NCI-H1048 (cell line): Measurements from ENCODE around the gene FAM13A.
"Not testable (repeated sequence)": the region's sequence is repeated elsewhere in the genome, so short reads cannot be mapped to it uniquely, and the experiment has no call there.

Source experiments
- DNase-seq: peaks from one replicate; lab custom pipeline; 2025; lab: John Stamatoyannopoulos, UW

Gene FAM13A

DNA sequence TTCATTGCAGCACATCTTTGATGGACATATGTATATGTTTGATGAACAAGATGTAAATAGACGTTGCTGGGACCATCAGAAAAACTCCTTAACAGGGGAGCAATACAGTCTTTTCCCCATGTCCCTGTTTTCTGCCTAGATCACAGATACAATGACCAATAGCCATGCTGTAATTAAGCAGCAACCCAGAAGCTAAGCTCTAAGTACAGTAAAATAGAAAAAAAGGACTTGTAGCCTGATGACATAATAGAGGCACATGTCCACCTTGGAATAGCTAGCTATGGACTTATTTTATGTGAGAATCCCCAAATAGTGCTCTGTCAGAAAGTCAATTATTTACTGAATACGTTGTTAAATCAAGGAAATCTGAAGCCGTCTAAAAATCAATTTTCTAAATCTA is 14.9 kb downstream of the FAM13A start:
- DNase-seq, result no peak

DNA sequence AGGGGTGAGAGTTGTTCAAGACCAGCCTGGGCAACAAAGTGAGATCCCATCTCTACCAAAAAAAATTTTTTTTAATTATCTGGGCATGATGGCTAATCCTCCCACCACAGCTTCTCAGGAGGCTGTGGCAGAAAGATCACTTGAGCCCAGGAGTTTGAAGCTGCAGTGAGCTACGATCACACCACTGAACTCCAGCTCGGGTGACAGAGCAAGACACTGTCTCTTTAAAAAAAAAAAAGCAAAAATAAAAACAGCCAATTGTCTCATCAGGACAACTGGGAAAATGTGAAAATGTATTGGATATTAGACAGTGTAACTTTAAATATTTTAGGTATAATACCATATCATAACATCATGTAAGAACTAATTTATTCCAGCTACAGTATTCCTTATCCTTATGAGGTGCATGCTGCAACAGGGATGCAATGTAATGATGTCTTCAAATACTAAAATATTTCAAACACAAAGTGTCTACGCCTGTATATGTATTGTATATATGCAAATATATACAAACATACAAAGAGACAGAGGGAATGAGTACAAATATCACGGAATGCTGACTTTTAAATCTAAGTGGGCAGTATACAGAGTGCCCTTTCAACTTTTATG is 17.2 kb downstream of the FAM13A start:
- DNase-seq, result no peak

DNA sequence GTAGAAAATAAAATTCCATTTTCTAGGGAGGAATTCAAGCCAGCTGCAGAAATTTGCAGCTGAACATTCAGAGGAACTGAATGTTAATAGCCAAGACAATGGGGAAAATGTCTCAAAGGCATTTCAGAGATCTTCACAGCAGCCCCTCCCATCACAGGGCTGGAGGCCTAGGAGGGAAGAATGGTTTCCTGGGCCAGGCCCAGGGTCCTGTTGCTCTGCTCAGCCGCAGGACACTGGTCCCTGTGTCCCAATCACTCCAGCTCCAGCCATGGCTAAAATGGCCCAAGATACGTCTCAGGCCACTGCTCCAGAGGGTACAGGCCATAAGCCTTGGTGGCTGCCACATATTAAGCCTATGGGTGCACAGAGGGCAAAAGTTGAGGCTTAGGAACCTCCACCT is 20.4 kb downstream of the FAM13A start:
- DNase-seq, result no peak

DNA sequence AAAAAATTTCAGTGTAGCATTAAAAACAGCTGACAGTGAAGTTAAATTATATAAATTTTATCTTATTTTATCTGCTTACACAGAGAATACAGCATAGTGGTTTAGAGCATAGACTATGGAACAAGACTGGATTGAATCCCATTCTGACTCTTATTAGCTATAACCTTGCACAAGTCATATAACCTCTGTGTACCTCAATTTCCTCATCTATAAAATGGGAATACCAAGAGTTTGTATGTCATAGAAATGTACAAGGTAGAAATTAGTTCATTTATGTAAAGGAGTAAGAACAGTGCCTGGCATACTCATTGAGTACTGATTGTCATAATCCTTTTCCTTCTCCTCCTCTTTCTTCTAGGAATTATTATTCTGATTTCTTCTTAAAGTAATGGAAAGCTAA is 25.7 kb downstream of the FAM13A start:
- no peak for DNase-seq

DNA sequence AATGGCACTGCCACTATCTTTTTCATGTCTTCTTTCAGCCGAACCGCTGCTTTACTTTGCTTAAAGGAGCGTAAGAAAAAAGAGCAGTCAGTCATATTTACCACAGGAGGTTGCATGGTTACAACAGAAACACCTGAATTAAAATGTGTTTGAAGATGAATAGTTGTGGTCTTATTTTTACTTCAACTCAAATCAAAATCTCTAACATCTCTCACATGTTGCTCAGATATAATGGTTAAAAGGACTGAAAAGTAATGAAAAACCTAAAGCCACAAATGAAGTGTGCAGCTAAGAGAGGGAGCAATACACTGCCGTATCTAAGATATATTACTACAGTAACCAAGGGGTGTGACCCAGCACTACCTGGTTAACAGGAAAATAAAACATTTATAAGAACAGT is 27.4 kb downstream of the FAM13A start:
- no peak for DNase-seq

DNA sequence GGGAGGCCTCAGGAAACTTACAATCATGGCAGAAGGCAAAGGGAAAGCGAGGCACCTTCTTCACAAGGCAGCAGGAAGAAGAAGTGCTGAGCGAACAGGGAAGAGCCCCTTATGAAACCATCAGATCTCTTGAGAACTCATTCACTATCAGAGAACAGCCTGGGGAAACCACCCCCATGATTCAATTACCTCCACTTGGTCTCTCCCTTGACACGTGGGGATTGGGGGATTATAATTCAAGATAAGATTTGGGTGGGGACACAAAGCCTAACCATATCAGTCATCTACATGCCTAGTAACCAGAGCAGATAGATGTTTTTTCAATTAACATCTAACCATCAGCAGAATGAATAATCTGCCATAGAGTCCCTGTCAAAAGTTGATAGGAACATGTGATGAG is 30.4 kb downstream of the FAM13A start:
- DNase-seq, result no peak

DNA sequence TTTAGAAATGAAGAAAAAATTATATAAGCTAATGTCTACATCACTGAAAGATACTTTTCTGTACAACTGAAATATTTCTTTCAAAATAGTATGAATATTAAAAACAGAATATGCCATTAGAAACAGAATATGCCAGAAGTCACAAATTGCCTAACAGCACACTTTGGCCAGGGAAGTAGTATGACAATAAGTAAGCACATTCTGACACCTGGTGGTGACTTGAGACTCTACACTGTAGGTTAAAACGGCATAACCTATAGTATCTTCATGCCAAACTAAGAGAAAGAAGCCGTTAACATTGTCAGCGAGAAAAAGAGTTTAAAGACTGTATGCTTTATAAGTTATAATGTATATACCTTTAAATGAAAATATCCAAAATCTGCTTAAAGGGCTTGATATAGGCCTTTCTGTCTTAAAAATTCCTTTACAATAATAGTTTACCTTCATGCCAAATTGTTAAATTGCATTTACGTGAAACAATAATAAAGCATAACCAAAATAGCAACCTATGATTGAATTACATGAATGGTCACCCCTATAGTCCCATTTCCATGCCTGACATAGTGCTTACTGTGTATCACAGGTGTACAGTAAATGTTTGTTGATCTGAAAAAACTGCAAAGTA is 32.8 kb downstream of the FAM13A start:
- DNase-seq, result peak; percentile 40

DNA sequence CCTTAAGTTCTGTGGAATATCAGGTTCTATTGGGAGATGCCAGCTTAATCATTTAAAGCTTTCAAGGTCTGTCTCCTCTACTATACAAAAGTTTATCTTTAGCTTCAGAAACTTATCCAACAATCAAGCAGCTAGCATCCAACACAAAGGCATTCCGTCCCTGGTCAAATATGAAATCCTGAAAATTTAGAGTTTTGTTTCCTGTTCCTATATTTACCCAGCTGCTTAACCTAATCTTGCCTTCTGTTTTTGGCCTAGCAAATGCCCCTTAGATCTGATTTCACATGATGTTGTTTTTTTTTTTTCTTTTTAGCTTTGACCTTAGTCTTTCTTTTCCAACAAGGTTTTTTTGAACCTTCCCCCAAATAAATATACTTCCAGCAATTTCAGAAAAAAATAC is 33.8 kb downstream of the FAM13A start:
- no peak for DNase-seq

DNA sequence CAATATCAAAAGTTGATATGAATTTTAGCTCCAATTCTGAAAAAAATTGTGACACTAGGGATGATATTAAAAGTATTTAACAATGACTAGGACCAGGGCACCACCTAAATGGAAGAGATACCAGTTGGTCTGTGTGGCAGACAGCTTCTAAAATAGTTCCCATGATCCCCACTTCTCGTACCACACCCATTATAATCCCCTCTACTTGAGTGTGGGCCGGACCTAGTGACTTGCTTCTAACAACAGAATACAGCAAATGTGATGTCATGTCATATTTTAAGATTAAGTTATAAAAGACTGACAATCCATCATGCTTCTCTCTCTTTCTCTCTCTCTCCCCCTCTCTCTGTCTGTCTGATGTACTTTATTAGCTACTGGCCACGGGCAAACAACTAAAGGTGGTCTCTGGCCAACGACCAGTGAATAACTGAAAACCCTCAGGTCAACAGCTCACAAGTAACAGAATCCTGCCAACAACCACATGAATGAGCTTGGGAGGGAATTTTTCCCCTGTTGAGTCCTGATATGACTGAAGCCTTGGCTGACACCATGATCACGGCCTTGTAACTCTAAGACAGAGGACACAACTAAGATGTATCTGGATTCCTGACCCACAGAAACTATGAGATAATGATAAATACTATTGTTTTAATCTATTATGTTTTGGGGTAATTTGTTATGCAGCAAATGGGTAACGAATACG is 34.4 kb downstream of the FAM13A start:
- no peak for DNase-seq

DNA sequence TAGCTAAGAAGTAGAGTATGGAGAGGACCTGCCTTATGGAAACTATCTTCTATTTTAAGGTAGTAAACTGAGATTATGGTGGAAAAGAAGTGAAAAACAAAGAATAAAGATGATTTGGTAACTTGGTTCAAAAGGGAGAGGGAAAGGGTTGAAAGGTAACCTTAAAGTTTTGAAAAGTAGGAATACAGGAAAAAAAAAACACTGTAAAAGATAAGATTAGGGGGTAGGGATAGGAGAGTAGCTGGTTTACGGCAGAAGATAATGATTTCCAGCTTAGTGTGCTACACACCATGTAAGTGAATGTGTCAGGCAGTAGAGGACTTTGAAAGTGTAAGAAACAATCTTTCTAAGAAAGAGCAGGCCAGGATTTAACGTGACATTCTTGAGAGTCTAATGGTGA is 35.3 kb downstream of the FAM13A start:
- DNase-seq, result no peak

DNA sequence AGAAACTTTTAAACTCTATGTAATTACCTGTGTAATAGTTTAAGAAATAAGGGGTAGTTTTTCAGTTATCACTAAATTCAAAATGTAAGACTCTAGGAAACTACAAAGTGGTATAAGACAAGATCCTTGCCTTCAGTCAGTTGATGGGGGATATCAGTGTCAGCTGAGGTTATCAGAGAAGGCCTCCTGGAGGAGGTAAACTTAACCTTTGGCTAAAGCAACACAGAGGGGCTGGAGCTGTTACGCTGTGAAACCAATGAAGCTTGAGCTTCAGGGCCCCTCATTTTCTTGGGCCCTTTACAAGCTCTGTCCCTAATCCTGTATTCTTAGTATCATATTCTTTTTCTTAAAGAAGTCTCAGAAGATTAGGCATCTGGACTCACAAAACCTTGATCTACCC is 35.9 kb downstream of the FAM13A start:
- DNase-seq, result no peak

DNA sequence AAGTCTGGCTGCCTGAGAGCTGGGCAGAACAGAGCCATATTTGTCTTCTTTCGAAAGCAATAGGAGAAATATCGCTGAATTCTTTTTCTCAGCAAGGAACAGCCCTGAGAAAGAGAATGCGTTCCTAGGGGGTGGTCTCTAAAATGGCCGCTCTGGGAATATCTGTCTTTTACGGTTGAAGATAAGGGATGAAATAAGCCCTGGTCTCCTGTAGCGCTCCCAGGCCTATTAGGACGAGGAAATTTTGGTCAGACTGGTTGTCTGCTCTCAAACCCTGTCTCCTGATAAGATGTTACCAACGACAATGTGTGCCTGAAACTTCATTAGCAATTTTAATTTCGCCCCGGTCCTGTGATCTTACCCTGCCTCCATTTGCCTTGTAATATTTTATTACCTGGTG is 42.1 kb downstream of the FAM13A start:
- DNase-seq, result not testable (repeated sequence)

DNA sequence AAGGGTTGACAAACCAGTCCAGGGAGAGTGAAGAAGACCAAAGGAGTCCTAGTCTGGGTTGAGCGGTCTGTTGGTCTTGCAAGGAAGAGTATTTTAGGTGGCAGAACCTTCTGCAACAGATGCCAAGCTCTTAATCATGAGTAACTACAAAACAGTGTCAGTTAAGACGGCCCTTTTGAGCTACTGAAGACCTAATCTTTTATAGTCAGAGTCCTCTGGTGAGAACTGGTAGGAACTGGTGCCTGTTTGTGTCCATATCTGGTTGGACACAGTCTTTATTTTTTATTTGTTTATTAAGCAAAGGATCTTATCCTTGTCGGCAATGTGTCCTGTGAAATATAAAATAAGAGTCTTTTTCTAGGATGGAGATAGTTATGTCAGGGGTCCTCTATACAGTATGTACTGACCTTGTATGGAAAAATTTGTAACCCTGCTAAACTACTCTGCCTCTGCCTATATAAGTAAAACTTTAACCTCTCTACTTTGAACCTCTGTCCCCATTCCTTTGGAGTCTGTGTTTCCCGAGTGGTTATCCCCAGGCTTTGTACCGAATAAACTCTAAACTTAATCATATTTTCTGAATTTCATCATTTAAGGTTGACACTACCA is 47.1 kb downstream of the FAM13A start:
- no peak for DNase-seq

DNA sequence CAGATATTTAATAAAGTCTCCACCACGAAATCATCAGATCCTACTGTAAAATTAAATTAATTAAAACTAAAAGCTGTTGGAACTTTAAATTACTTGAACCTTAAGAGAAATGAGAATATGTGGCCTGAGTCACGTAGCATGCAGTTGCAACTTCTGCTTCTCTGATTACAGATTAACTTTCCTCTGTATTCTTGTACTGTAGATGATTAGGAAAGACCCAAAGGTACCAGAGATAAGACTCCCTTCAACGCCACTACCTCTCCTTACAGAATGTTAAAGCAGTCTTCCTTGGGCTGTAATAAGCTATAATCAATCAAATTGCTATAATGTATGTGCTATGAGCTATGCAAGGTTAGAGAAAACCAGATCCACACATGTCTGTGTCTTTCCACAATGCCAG is 47.9 kb downstream of the FAM13A start:
- DNase-seq, result no peak

DNA sequence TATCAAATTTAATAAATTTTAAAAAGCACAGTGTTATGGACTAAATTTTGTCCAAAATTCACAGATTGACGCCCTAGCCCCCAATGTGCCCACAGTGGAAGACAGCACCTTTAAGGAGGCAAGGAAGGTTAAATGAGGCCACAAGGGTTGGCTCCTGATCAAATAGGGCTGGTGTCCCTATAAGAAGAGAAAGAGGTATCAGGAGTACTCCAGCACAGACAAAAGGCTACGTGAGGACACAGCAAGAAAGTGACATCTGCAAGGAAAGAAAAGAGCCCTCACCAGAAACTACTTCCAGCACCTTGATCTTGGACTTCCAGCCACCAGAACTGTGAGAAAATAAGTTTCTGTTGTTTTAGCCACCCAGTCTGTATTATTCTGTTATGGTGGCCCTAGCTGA is 48.8 kb downstream of the FAM13A start:
- DNase-seq, result no peak

DNA sequence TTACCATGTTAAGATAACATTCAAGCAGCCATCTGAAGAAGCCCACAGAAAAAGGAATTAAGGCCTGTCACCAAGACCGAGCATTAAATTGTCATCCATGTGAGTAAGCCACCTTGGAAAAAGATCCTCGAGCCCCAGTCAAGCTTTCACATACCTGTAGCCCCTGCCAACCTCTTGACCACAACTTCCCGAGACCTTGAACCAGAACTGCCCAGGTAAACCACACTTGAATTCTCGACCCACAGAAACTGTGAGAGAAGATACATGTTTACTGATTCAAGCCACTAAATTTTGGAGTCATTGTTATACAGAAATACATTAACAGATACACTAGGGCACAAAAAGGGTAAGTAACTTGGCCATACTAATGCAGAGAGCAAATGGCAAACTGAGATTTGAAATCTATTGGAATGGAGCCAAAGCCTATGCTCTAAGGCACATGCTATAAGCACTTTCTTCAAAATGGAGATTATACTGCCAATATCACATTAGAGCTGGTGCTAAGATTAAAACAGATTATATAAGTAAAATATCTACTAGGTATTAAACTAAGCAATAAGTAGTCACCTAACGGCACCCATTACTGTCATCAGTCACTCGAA is 49.5 kb downstream of the FAM13A start:
- DNase-seq, result no peak

DNA sequence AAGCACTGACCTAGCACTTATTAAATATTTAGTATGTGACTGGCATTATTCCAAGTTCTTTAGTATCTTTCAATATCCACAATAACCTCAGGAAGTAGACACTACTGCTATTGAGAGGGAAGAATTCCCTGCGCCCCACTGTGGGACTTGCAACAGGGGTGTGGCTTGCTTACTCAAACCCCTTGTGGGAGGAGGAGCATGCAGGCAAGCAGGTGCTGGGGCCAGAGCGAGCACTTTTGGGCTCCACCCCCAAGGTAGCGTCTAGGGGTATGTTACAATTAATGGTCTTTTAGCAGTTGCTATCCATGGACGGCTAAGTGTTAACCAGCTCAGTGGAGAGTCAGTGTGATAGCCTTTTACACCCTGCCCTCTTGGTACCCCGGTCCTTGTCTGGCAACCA is 50.7 kb downstream of the FAM13A start:
- DNase-seq, result no peak

DNA sequence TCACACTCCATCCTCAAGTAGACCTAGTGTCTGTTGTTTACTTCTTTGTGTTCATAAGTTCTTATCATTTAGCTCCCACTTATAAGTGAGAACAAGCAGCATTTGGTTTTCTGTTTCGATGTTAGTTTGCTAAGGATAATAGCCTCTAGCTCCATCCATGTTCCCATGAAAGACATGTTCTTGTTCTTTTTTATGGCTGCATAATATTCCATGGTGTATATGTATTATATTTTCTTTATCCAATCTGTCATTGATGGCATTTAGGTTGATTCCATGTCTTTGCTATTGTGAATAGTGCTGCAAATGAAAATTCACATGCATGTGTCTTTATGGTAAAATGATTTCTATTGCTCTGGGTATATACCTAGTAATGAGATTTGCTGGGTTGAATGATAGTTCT is 51.9 kb downstream of the FAM13A start:
- not testable (repeated sequence) for DNase-seq

DNA sequence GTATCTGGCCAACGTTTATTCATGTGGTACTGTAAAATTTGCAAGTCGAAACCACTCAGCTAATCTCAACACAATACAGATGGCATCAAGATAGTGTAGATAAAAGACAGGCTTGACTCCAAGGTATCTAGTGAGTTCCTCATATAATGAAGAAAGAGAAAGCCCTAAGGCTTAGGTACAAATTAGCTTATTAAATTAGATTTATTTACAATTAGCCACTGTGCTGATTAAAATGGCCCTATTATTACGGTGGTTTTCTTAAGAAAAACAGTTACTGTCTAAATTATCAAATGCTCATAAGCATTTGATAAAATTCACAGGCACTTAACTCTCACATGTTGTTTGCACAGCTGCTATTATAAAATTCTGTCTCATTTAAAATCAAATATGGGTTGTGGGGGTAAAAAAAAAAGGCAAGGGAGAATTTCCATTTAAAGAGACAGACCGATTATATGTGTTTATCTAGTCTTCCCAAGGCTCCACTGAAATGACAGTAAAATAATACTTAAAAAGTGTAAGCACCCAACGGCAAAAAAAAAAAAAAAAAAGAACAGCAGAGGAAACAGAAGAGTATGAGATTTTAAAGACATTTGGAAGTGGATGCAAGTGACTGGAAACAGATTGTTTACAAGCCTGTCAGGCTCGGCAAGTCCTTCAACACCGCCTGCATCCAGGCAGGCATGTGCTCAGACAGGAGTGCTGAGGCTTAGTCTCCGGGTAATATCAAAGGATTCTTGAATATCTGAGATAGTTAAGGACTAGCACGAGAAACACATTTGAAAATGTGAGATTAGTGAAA is 55.1 kb downstream of the FAM13A start:
- peak; percentile 84 for DNase-seq

DNA sequence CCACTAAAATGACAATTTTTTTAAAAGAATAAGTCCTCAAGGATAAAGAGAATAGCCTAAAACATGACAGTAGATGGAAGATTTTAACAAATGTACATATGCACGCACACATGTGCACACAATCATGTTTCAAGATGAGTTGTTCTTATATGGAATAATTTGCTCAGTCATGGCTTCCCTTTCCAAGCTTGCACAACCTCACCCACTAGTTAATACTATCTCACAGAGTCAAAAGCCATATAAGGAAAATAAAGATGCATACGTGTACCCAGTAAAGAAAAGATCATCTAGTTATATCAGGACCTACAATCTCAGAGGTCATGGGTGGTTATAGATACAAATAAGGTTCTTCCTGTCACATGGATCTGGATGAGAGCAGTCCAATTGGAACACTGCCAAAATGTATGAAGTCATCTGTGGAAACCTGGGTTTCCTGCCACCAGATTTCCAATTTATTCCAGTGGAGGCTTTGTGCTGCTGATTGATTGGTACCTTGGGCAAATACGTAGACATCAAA is 56.1 kb downstream of the FAM13A start:
- peak; percentile 7 for DNase-seq

DNA sequence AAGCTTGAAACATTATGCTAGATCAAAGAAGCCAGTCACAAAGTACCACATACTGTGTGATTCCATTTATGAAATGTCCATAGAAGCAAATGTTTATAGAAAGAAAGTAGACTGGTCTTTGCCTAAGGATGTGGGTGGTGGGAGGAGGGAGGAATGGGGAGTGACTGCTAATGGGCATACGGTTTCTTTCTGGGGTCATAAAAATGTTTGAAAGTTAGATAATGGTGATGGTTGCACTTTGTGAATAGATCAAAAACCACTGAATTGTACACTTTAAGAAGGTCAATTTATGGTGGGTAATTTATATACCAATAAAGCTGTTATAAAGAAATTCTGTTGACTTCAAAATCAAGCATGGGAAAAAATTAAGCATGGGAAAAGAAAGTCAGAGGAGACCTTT is 56.6 kb downstream of the FAM13A start:
- DNase-seq, result no peak
